Activated CD8-positive, alpha-beta T cell treated with anti-CD3 and anti-CD28 coated beads, Interleukin-2, amount 10 ng/mL, durations not matched to agents 7 days and 5 days (primary cell): ENCODE results near the gene KLK10. TPM values are rescaled to one million over a fixed set of nuclear protein-coding genes. Genes with fewer than 3 reads are reported as not detected.

Source experiments
- ATAC-seq: fragments of 150-1000 bp; cut with Tn5 transposase; one replicate; pipeline ENCODE4 v1.10.0; 2021; ENCODE audit warnings: moderate library complexity
- CTCF ChIA-PET: fragments of 350-600 bp; sonication (Branson Sonifier 250); formaldehyde crosslinking; loops from one replicate; lab custom pipeline; 2021; ENCODE audit warnings: antibody characterized with exemption; lab: Charles Lee
- POLR2A ChIA-PET: fragments of 350-600 bp; sonication (Branson Sonifier 250); formaldehyde crosslinking; loops from one replicate; lab custom pipeline; 2021; ENCODE audit warnings: antibody characterized with exemption; lab: Charles Lee
- DNase-seq: peaks from one replicate; pipeline ENCODE4 v3.0.0-alpha.2; 2020
- H3K27ac Mint-ChIP-seq: one replicate; pipeline ENCODE4 v1.8.0; 2021; ENCODE audit warnings: mild to moderate bottlenecking, mixed read lengths
- H3K27me3 Mint-ChIP-seq: one replicate; pipeline ENCODE4 v1.8.0; 2021; ENCODE audit warnings: low read depth, mixed read lengths
- H3K36me3 Mint-ChIP-seq: one replicate; pipeline ENCODE4 v1.8.0; 2021; ENCODE audit warnings: low read depth, mixed read lengths
- H3K4me1 Mint-ChIP-seq: one replicate; pipeline ENCODE4 v1.8.0; 2021; ENCODE audit warnings: low read depth, mixed read lengths
- H3K4me3 Mint-ChIP-seq: one replicate; pipeline ENCODE4 v1.8.0; 2021; ENCODE audit warnings: mild to moderate bottlenecking, mixed read lengths
- H3K9me3 Mint-ChIP-seq: one replicate; pipeline ENCODE4 v1.8.0; 2022; ENCODE audit warnings: mixed read lengths; ENCODE audit not compliant: insufficient read depth
- total RNA-seq, 2 experiments: library from RNA; stranded (reverse); gene quantifications; one replicate each; pipeline ENCODE4 v1.2.3, GENCODE V29; 2021

Gene KLK10
- total RNA-seq, 2 experiments from 2014 or later = not detected

DNA sequence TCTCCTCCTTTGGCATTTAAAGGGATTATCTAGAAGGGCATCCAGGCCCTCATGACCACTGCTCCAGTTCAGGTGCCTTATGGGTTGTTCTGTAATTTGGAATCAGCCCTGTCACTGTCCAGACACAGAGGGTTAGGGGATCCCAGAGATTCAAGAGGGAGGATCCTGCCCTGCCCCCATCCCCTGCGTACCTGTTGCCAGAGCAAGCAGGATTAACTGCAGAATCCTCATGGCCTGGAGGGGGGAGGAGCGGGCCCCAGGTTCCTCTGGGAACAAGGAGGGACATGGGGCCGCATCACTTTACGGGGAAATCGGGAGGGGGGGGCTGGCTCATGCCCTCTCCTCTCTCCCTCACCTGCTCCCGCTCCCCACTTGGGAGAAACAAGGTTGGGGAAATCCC lies 5.9 kb upstream of the KLK10 start:
- ChIA-PET POLR2A (no interaction called here), CTCF (interaction anchor here (0.6 kb wide), 1 partner anchor 145 kb away, joined by 3 read pairs; no protein-coding TSS in a partner anchor)
- Mint-ChIP-seq H3K36me3 (no peaks in the 10 kb centered on the region), H3K4me1 (no peaks in the 10 kb centered on the region), H3K4me3 (no peak overlapping the region), H3K27ac (no peak overlapping the region), H3K27me3 (peaks cover 16% of the 10 kb centered on the region), H3K9me3 (no peaks in the 10 kb centered on the region)
- DNase-seq (no peak), ATAC-seq (no peak)

DNA sequence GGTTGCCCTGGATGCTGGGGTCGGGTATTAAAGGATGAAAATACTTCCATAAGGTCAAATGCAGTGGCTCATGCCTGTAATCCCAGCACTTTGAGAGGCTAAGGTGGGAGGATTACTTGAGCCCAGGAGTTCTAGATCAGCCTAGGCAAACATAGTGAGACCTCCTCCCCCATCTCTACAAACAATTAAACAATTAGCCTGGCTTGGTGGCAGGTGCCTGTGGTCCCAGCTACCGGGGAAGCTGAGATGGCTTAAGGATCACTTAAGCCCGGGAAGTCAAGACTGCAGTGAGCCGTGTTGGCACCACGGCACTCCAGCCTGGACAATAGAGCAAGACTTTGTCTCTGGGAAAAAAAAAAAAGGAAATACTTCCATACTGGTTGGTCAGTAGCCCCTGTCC lies 5.4 kb upstream of the KLK10 start:
- ChIA-PET POLR2A (no interaction called here), CTCF (no interaction called here)
- H3K4me1 Mint-ChIP-seq = peaks cover 1% of the 10 kb centered on the region
- no peaks in the 10 kb centered on the region for H3K36me3 Mint-ChIP-seq
- ATAC-seq (no peak), DNase-seq (no peak)
- no peaks in the 10 kb centered on the region for H3K9me3 Mint-ChIP-seq
- H3K4me3 Mint-ChIP-seq = no peak overlapping the region
- no peak overlapping the region for H3K27ac Mint-ChIP-seq
- peaks cover 21% of the 10 kb centered on the region for H3K27me3 Mint-ChIP-seq

DNA sequence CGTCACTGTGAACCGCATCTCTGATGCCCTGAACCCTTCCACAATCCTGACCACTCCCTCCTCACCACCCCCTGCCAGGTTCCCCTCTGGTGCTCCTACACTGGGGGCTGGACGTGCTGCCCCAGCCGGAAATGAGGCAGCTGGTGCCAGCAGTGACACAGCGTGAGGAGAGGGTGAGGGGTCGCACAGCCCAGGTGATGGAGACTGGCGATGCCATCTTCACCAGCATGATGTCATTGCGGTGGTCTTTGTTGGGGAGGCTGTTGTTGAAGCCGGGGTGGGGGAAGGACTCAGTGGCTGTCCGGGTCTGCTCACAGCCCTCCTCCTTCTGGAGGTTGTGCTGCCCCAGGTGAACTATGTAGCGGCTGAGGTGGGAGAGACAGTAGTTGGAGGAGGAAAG lies 4.4 kb upstream of the KLK10 start:
- ChIA-PET POLR2A (no interaction called here), CTCF (no interaction called here)
- DNase-seq (no peak), ATAC-seq (no peak)
- peaks cover 28% of the 10 kb centered on the region for H3K27me3 Mint-ChIP-seq
- H3K9me3 Mint-ChIP-seq = no peaks in the 10 kb centered on the region
- H3K4me3 Mint-ChIP-seq = no peak overlapping the region
- no peak overlapping the region for H3K27ac Mint-ChIP-seq
- H3K4me1 Mint-ChIP-seq = peaks cover 4% of the 10 kb centered on the region
- H3K36me3 Mint-ChIP-seq = no peaks in the 10 kb centered on the region

DNA sequence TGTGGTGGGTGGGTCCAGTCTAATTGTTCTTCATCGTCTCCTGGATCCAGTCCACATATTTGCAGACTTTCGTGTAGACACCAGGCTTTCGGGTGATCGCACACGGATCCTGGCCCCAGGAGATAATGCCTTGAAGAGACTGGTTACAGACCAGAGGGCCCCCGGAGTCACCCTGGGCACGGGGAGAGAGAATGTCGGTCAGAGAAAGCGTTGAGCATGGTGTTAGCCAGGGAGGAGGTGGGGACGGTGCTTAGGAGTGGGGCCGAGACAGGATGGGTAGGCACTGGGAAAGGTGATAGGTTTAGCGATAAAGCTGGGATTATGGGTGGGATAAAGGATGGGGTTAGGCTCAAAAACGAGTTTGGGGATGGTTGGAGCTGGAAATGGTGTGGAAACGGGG lies 3.0 kb upstream of the KLK10 start:
- H3K27ac Mint-ChIP-seq = no peak overlapping the region
- peaks cover 40% of the 10 kb centered on the region for H3K27me3 Mint-ChIP-seq
- DNase-seq (no peak), ATAC-seq (no peak)
- H3K9me3 Mint-ChIP-seq = no peaks in the 10 kb centered on the region
- ChIA-PET POLR2A (no interaction called here), CTCF (no interaction called here)
- H3K36me3 Mint-ChIP-seq = no peaks in the 10 kb centered on the region
- peaks cover 14% of the 10 kb centered on the region for H3K4me1 Mint-ChIP-seq
- no peak overlapping the region for H3K4me3 Mint-ChIP-seq

DNA sequence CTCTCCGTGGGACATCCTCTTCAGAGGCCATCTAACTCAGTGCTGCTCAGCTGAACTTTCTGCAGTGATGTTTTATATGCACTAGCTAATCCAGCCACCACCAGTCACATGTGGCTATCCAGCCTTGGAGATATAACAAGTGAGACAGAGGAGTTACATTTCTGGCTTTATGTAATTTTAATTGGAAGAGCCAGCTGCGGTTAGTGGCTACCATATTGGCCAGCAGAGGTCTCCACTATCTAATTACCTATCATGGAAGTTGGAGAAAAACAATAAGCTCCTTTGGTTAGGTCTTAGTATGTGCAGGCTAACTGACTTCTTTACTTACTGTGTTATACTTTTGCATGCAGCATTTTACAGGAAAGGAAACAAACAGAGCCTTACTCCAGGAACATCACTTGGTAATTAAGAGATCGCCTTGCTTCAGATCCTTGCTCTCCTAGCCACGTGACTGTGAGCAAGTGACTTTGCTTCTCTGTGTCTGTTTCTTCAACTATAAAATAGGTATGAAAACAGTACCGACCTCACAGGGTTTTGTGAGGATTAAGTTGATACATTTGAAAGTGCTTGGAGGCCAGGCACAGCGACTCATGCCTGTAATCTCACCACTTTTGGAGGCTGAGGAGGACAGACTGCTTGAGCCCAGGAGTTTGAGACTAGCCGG lies 1.6 kb upstream of the KLK10 start:
- peak; percentile 35 for DNase-seq
- ChIA-PET CTCF (interaction anchor here (0.6 to 1.3 kb wide), 6 partner anchors 10 to 238 kb away, joined by 3 to 10 read pairs (median 4); no protein-coding TSS in a partner anchor), POLR2A (no interaction called here)
- Mint-ChIP-seq H3K27me3 (peaks cover 49% of the 10 kb centered on the region), H3K36me3 (no peaks in the 10 kb centered on the region), H3K4me3 (no peak overlapping the region), H3K4me1 (peaks cover 19% of the 10 kb centered on the region), H3K9me3 (no peaks in the 10 kb centered on the region), H3K27ac (no peak overlapping the region)
- ATAC-seq = no peak

DNA sequence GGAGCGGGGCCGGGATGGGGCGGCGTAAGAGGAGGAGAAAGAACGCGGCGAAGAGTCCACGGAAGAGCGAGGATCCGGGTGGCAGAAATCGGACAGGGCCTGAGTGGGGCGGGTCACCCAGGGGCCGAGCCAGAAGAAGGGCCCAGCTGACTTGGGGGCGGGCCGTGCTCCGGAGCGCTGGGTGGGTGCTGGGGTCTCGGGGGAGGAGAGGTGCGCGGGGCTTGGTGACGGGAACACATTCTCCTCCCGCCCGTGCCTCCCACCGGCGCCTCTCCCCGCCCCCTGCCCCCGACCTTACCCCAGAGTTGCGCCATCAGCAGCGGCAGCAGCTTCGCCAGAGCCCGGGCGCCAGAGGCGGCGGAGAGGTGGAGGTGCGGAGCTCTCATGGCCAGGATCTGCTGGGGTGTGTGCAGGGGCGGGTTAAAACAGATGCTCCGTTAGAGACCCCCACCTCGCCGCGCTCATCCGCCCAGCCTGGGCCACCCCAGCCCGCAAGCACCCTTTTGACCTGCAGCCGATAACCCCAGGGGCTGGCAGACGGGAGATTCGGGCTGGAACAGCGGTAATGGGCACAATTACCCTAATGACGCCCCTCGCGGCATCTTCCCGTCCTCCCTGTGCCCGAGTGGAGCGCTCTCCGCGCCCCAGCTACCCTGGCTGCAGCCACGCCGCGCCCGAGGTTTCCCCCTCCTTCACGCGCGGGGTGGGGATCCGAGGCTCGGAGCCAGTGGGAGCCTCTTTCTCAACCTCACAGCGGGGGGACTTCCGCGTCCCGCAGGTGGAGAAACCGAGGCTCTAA lies 565 bp downstream of the KLK10 start:
- ATAC-seq (peak; percentile 7), DNase-seq (no peak)
- Mint-ChIP-seq H3K27ac (no peak overlapping the region), H3K27me3 (peaks cover 64% of the 10 kb centered on the region), H3K4me1 (peaks cover 23% of the 10 kb centered on the region), H3K36me3 (no peaks in the 10 kb centered on the region), H3K4me3 (no peak overlapping the region), H3K9me3 (no peaks in the 10 kb centered on the region)
- ChIA-PET POLR2A (no interaction called here), CTCF (no interaction called here)

DNA sequence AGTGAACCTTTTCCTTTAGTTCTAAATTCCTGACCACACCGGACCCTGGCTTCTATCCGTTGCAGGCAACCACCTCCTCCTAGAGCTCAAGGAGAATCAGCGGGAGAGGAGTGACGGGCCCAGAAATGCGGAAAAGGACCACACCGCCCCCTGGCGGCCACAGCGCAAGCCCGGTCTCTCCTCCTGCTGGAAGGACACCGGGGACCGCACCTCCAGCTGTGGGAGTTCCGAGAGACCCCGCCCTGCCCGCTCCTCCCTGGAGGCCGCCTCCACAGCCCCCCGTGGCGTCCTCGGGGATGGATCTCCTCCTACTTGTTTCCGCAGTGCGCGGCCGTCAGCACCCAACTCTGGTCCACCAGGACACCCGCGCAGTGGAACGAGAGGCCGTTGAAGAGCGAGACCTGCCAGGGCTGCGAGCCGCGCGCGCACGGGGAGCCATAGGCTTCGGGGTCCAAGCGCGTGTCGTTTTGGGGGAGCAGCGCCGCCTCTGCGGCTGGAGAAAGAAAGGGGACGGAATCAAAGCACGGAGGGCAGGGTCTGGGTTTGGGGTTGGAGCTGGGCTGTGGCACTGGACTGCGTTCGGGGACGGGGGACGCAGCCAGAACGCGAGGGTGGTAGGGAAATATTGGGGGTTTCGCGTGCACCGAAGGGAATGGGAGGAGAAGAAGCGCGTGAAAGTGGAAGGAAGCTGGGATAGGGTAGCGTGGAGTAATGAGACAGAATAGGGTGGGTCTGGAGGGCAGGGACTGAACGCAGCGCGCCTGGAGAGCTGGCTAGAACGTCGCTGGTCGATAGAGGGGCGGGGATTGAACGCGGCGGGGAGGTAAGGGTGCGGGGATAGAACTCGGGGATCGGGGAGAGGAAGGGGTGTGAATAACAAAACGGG lies 2.5 kb downstream of the KLK10 start:
- DNase-seq = no peak

DNA sequence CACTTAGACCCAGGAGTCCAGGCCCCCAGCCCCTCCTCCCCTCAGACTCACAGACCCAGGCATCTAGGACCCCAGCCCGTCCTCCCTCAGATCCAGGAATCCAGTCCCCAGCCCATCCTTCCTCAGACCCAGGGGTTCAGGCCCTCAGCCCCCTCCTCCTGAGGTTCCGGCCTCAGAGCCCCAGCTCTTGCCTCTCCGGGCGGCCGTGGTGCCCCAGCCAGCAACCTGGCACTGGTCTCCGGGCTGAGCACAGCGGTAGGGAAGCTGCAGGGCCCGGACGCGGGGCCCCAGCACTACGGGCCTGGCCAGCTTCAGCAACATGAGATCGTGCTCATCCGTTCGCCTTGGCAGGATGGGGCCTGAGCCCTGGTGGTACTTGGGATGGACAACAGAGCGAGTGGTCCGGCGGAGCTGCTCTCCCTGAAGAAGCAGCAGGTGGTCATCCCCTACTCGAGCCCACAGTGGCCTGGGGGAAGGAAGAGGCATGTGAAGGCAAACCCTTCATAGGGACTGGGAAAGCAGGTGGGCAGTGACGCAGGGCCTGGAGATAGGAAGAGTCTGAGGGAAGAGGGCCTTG lies 3.7 kb downstream of the KLK10 start:
- no peak for DNase-seq
- no peak for ATAC-seq
- no peaks in the 10 kb centered on the region for H3K9me3 Mint-ChIP-seq
- no peak overlapping the region for H3K27ac Mint-ChIP-seq
- peaks cover 54% of the 10 kb centered on the region for H3K27me3 Mint-ChIP-seq
- peaks cover 23% of the 10 kb centered on the region for H3K4me1 Mint-ChIP-seq
- H3K4me3 Mint-ChIP-seq = no peak overlapping the region
- POLR2A ChIA-PET = no interaction called here
- CTCF ChIA-PET = no interaction called here
- H3K36me3 Mint-ChIP-seq = no peaks in the 10 kb centered on the region

More for the DNA sequence above, 2.5 kb downstream of the KLK10 start:
- peaks cover 57% of the 10 kb centered on the region for H3K27me3 Mint-ChIP-seq
- H3K4me1 Mint-ChIP-seq = peaks cover 23% of the 10 kb centered on the region
- no peaks in the 10 kb centered on the region for H3K9me3 Mint-ChIP-seq
- no peaks in the 10 kb centered on the region for H3K36me3 Mint-ChIP-seq
- ATAC-seq = no peak
- POLR2A ChIA-PET = no interaction called here
- CTCF ChIA-PET = interaction anchor here (1.1 kb wide), 1 partner anchor 87 kb away, joined by 4 read pairs; no protein-coding TSS in a partner anchor
- H3K27ac Mint-ChIP-seq = no peak overlapping the region
- no peak overlapping the region for H3K4me3 Mint-ChIP-seq

DNA sequence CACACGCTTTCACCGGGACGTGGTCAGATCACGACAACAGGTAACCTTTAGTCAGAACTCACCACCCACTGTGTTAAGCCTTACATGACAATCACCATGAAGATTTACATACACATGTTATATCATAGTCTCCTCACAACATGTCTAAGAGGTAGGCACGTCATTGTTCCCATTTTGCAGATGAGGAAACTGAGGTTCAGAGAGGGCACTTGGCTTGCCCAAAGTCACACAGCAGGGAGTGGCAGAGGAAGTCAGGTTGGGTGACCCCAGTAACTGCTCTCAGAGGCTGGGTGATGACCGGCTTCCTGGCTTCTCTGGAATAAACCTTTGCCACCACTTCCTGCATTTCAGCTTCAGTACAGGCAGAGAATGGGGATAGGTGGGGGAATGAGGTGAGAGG lies 5.3 kb downstream of the KLK10 start:
- no peak for DNase-seq
- Mint-ChIP-seq H3K27ac (no peak overlapping the region), H3K27me3 (peaks cover 43% of the 10 kb centered on the region), H3K9me3 (no peaks in the 10 kb centered on the region), H3K4me1 (peaks cover 19% of the 10 kb centered on the region), H3K4me3 (no peak overlapping the region), H3K36me3 (no peaks in the 10 kb centered on the region)
- ChIA-PET CTCF (no interaction called here), POLR2A (no interaction called here)
- no peak for ATAC-seq

DNA sequence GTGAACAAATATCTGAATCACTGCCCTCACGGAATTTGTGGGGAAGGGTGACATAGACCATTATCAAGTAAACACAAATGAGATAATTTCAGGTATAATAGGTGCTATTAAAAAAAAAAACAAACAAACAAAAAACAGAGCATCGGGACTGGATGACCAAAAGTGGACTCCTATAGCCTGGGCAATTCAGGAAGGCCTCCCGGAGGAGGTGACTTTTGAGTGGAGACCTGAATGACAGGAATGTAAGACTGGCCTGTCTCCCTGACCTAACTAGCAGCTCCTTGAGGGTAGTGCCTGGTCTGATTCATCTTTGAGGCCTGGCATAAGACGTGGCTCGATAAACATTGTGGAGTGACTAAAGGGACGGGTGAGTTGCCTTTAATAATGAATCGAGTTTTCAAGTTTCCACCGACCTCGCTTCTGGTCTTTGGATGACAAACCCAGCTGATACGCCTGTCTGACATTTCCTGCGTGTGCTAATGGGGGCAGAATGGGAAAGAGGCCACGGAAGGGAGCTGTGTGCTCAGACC lies 6.8 kb downstream of the KLK10 start:
- no peaks in the 10 kb centered on the region for H3K9me3 Mint-ChIP-seq
- ChIA-PET CTCF (no interaction called here), POLR2A (no interaction called here)
- H3K27ac Mint-ChIP-seq = no peak overlapping the region
- peaks cover 11% of the 10 kb centered on the region for H3K4me1 Mint-ChIP-seq
- H3K27me3 Mint-ChIP-seq = peaks cover 29% of the 10 kb centered on the region
- H3K4me3 Mint-ChIP-seq = no peak overlapping the region
- no peak for DNase-seq
- no peaks in the 10 kb centered on the region for H3K36me3 Mint-ChIP-seq
- ATAC-seq = no peak

DNA sequence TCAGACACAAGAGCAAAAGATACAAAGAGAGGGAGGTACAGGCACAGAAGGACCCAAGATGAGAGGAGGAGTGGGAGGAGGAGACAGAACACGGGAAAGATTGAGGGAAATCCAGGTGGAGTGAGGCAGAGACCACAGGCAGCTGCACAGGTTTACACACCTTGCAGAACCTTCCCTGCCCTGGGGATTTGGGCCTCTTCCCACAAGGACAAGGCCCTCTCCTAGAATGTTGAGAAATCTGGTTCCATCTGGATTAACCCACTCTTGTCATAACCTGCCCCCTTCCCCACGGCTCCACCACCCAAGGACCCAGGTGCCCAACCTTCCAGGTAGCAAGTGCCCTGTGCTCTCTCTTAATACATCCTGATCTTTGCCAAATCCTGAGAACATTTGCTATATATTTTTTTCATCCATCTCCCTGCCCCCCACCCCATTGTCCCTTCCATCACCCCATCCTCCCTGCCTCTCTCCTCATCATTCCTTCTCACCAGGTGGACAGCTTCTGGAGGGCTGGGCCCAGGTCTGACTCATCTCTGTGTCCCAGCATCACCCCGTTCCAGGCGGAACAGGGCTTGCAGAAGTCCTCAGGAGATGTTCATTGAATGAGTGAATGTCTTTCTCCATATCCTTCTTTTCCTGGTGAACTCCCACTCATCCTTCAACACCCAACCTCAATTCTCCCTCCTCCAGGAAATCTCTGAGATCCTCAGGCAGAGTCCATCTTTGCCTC lies 9.3 kb downstream of the KLK10 start:
- POLR2A ChIA-PET = no interaction called here
- CTCF ChIA-PET = interaction anchor here (2.3 kb wide), 1 partner anchor 11 kb away, joined by 5 read pairs; no protein-coding TSS in a partner anchor

More for the DNA sequence above, 9.3 kb downstream of the KLK10 start:
- Mint-ChIP-seq H3K4me1 (peaks cover 4% of the 10 kb centered on the region), H3K36me3 (no peaks in the 10 kb centered on the region), H3K4me3 (no peak overlapping the region), H3K27me3 (peaks cover 13% of the 10 kb centered on the region), H3K27ac (no peak overlapping the region), H3K9me3 (no peaks in the 10 kb centered on the region)
- ATAC-seq (no peak), DNase-seq (no peak)
